Keratinocyte (primary cell): Measurements from ENCODE around the gene ZNHIT3. TPM values are rescaled to one million over a fixed set of nuclear protein-coding genes. Genes with fewer than 3 reads are reported as not detected.

Source experiments
- DNase-seq: peaks from one replicate; pipeline ENCODE4 v3.0.0-alpha.2; 2011; ENCODE audit warnings: low read depth, missing footprints, low spot score
- FAIRE-seq: peaks from 2 replicates; lab custom pipeline; 2011; peaks lifted over from hg19 to GRCh38; lab: Jason Lieb, UNC
- H2AFZ ChIP-seq: 2 replicates; pipeline ENCODE4 v1.6.0; 2012; ENCODE audit warnings: low read length, control low read depth, inconsistent platforms; ENCODE audit not compliant: control insufficient read depth
- H3K27ac ChIP-seq: 2 replicates; pipeline ENCODE4 v1.5.1; 2011; ENCODE audit warnings: low read length; ENCODE audit not compliant: control insufficient read depth, insufficient read depth
- H3K27me3 ChIP-seq: 3 replicates; pipeline ENCODE4 v1.6.0; 2011; ENCODE audit warnings: low read length; ENCODE audit not compliant: control insufficient read depth, insufficient read depth; ENCODE audit errors: extremely low read depth
- H3K36me3 ChIP-seq, 2 experiments: 2 replicates in 1 of 2; 3 replicates in 1 of 2; pipeline ENCODE4 v1.5.1; 2011; ENCODE audit warnings: low read length in 2 of 2, mild to moderate bottlenecking in 1 of 2; ENCODE audit not compliant: control insufficient read depth in 2 of 2, insufficient read depth in 2 of 2; ENCODE audit errors: extremely low read depth in 1 of 2
- H3K4me1 ChIP-seq: 3 replicates; pipeline ENCODE4 v1.5.1; 2011; ENCODE audit warnings: low read length; ENCODE audit not compliant: control insufficient read depth, insufficient read depth; ENCODE audit errors: extremely low read depth
- H3K4me2 ChIP-seq: 3 replicates; pipeline ENCODE4 v1.6.0; 2011; ENCODE audit warnings: low read depth, low read length; ENCODE audit not compliant: control insufficient read depth, insufficient read depth; ENCODE audit errors: extremely low read depth
- H3K4me3 ChIP-seq, 3 experiments: fragments of 200-600 bp in 1 of 3; sonication (generic) in 1 of 3; 2 replicates in 2 of 3; 3 replicates in 1 of 3; pipeline ENCODE4 v1.5.1; 2011 to 2016; ENCODE audit warnings: low read length in 3 of 3, mild to moderate bottlenecking in 3 of 3, control low read depth in 2 of 3, inconsistent platforms in 1 of 3, low read depth in 1 of 3, mixed read lengths in 1 of 3, mixed run types in 1 of 3, moderate library complexity in 1 of 3; ENCODE audit not compliant: control insufficient read depth in 2 of 3, insufficient read depth in 2 of 3; ENCODE audit errors: extremely low read depth in 1 of 3
- H3K79me2 ChIP-seq: 2 replicates; pipeline ENCODE4 v1.6.0; 2012; ENCODE audit warnings: low read length; ENCODE audit not compliant: control insufficient read depth, insufficient read depth
- H3K9ac ChIP-seq: 3 replicates; pipeline ENCODE4 v1.6.0; 2011; ENCODE audit warnings: low read length; ENCODE audit not compliant: control insufficient read depth, insufficient read depth; ENCODE audit errors: extremely low read depth
- H3K9me1 ChIP-seq: 3 replicates; pipeline ENCODE4 v1.6.0; 2011; ENCODE audit warnings: low read length; ENCODE audit not compliant: control insufficient read depth, insufficient read depth; ENCODE audit errors: extremely low read depth
- H3K9me3 ChIP-seq: 2 replicates; pipeline ENCODE4 v1.5.1; 2012; ENCODE audit warnings: low read depth, low read length; ENCODE audit not compliant: control insufficient read depth
- H4K20me1 ChIP-seq: 3 replicates; pipeline ENCODE4 v1.6.0; 2011; ENCODE audit warnings: low read length; ENCODE audit not compliant: control insufficient read depth, insufficient read depth; ENCODE audit errors: extremely low read depth
- EZH2 ChIP-seq: IDR thresholded peaks from one replicate; pipeline ENCODE4 v1.6.1; 2012; ENCODE audit warnings: inconsistent platforms, mild to moderate bottlenecking, low read length, moderate library complexity
- dilution Hi-C: fragments of 300-500 bp; cut with MboI; formaldehyde crosslinking; loops from one replicate; pipeline ENCODE4 v1.7.0; 2020; ENCODE audit warnings: low sequenced_read_pairs; ENCODE audit not compliant: extremely low pct_ligation_motif_present
- polyA plus RNA-seq, 5 experiments: library from polyadenylated mRNA; depleted of rRNA in 3 of 5; stranded (reverse) in 3 of 5; stranded (forward) in 1 of 5; unstranded in 1 of 5; fragments of >200 nt; gene quantifications; 1 replicate in 1 of 5; 2 replicates in 3 of 5; 3 replicates in 1 of 5; pipeline versions ENCODE4 v1.2.1 to v1.2.3, GENCODE V29; 2011 to 2012; ENCODE audit warnings: missing spikeins in 2 of 5, low read depth in 1 of 5, low replicate concordance in 1 of 5
- TF ChIP-seq, protein P1 (sequence below), 3 experiments: IDR thresholded peaks in 1 of 3; conservative IDR thresholded peaks in 1 of 3; optimal IDR thresholded peaks in 1 of 3; 2 replicates in 2 of 3; 3 replicates in 1 of 3; pipeline versions ENCODE3 to v1.5.1; 2011; ENCODE audit warnings: low read length in 3 of 3, mild to moderate bottlenecking in 3 of 3, moderate library complexity in 2 of 3, control low read depth in 1 of 3, inconsistent platforms in 1 of 3; ENCODE audit not compliant: insufficient read depth in 2 of 3; ENCODE audit errors: extremely low read depth in 1 of 3

Gene ZNHIT3
- polyA plus RNA-seq, 1 donor (not counting 4 experiments of a cell fraction or from before 2014, with no cell fraction given), result 72.4 TPM

DNA sequence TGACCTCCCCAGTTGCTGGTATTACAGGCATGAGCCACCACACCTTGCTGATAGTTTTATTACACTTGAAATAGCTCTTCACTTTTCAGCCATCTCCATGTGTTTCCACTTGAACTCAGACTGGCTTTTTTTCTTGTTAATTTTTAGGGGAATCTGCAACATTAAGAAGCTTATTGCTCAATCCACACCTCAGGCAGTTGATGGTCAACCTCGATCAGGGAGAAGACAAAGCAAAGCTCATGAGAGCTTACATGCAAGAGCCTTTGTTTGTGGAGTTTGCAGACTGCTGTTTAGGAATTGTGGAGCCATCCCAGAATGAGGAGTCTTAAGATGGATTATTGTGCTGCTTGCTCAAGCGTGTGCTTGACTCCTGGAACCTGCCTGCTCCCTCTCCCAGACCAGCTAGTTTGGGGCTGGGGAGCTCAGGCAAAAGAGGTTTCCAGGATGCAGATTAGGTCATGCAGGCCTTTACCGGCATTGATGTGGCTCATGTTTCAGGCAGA lies 8.6 kb downstream of the ZNHIT3 start:
- no peak for TF ChIP-seq EZH2
- TF ChIP-seq, protein P1, sequence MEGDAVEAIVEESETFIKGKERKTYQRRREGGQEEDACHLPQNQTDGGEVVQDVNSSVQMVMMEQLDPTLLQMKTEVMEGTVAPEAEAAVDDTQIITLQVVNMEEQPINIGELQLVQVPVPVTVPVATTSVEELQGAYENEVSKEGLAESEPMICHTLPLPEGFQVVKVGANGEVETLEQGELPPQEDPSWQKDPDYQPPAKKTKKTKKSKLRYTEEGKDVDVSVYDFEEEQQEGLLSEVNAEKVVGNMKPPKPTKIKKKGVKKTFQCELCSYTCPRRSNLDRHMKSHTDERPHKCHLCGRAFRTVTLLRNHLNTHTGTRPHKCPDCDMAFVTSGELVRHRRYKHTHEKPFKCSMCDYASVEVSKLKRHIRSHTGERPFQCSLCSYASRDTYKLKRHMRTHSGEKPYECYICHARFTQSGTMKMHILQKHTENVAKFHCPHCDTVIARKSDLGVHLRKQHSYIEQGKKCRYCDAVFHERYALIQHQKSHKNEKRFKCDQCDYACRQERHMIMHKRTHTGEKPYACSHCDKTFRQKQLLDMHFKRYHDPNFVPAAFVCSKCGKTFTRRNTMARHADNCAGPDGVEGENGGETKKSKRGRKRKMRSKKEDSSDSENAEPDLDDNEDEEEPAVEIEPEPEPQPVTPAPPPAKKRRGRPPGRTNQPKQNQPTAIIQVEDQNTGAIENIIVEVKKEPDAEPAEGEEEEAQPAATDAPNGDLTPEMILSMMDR (optimal IDR thresholded peaks at IDR 0.05 in 1 of 3, IDR thresholded peaks at IDR 0.05 in 1 of 3, conservative IDR thresholded peaks at IDR 0.05 in 1 of 3; ENCODE audit: extremely low read depth in 1 of 3, insufficient read depth in 2 of 3, low read length in 3 of 3), result no peak

DNA sequence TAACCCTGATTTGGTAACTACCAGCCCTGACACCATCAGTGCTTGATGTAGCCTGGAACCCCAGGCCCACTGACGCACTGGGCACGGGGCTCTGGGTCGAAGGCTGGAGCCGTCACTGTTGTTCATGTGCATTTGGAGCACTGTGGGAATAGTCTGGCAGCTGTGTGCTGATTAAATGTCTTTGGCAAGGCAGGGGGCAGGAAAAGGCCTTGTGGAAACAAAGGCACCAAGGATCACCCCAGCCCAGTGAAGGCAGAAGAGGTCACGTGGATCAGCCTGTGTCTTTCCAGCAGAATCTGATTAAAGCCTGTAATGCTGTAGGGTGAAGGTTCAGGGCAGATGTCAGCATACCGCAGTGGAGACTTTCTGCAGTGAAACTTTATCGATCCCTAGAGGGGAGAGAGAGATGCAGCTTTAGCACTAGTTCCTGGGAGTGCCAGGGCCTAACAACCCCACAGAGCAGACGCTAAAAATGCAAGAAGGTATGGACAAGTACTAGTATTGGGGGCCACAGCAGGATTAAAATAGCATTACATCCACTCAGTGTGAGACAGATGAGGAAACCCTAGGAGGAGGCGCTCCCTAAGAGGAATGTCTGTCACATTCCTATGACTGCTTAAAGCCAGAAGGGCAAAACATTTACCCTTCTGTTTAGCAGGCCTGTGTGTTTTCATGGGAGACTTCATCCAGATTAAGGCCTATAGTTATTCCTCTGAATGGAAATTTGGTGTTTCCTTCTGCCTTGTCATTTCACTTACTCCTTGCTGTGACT lies 9.7 kb downstream of the ZNHIT3 start:
- Histone ChIP-seq H2AFZ (no peak overlapping the region), H3K4me1 (no peaks in the 10 kb centered on the region), H4K20me1 (no peaks in the 10 kb centered on the region), H3K4me3 (no peak overlapping the region), H3K4me2 (no peak overlapping the region), H3K9ac (no peak overlapping the region), H3K9me1 (no peaks in the 10 kb centered on the region), H3K27me3 (no peaks in the 10 kb centered on the region), H3K9me3 (no peaks in the 10 kb centered on the region), H3K36me3 (peaks cover 29 to 64% of the 10 kb centered on the region in 2 experiments), H3K79me2 (peaks cover 7% of the 10 kb centered on the region), H3K27ac (no peak overlapping the region)
- no peak for DNase-seq
- dilution Hi-C loops, result no loop called here
- no peak for FAIRE-seq
- no peak for TF ChIP-seq EZH2
- TF ChIP-seq, protein P1 (optimal IDR thresholded peaks at IDR 0.05 in 1 of 3, IDR thresholded peaks at IDR 0.05 in 1 of 3, conservative IDR thresholded peaks at IDR 0.05 in 1 of 3; ENCODE audit: extremely low read depth in 1 of 3, insufficient read depth in 2 of 3, low read length in 3 of 3), result no peak

More for the DNA sequence above, 8.6 kb downstream of the ZNHIT3 start:
- Histone ChIP-seq H3K9me1 (no peaks in the 10 kb centered on the region), H3K4me3 (no peak overlapping the region), H3K9ac (no peak overlapping the region), H3K4me2 (no peak overlapping the region), H2AFZ (no peak overlapping the region), H4K20me1 (no peaks in the 10 kb centered on the region), H3K4me1 (no peaks in the 10 kb centered on the region), H3K27me3 (no peaks in the 10 kb centered on the region), H3K27ac (no peak overlapping the region), H3K36me3 (peaks cover 24 to 59% of the 10 kb centered on the region in 2 experiments), H3K79me2 (peaks cover 12% of the 10 kb centered on the region), H3K9me3 (no peaks in the 10 kb centered on the region)
- no peak for FAIRE-seq
- dilution Hi-C loops, result no loop called here
- no peak for DNase-seq
